Measurements from ENCODE around the gene HS3ST2.

The HS3ST2 gene

GRCh38 chr16:22784690-22785214 lies 29.2 kb upstream of the HS3ST2 start:
- TF ChIP-seq TAF1 (IDR thresholded peaks at IDR 0.05; ENCODE audit: borderline replicate concordance, insufficient read depth, low read length) (no peak), POLR2AphosphoS5 (IDR thresholded peaks at IDR 0.05; ENCODE audit: low read depth, low read length) (no peak), FOXP2 (optimal IDR thresholded peaks at IDR 0.05; ENCODE audit: borderline replicate concordance, extremely low read depth, extremely low read length, insufficient read depth) (no peak), SIN3A (IDR thresholded peaks at IDR 0.05; ENCODE audit: borderline replicate concordance, insufficient read depth, low read length) (no peak), REST (IDR thresholded peaks at IDR 0.05; ENCODE audit: insufficient read depth in 1 of 2, low read depth in 2 of 2, low read length in 2 of 2) (no peak)

- TF ChIP-seq REST (IDR thresholded peaks at IDR 0.05; ENCODE audit: insufficient read depth in 1 of 2, low read depth in 2 of 2, low read length in 2 of 2) (no peak), POLR2AphosphoS5 (IDR thresholded peaks at IDR 0.05; ENCODE audit: low read depth, low read length) (no peak), SIN3A (IDR thresholded peaks at IDR 0.05; ENCODE audit: borderline replicate concordance, insufficient read depth, low read length) (no peak), TAF1 (IDR thresholded peaks at IDR 0.05; ENCODE audit: borderline replicate concordance, insufficient read depth, low read length) (no peak), FOXP2 (optimal IDR thresholded peaks at IDR 0.05; ENCODE audit: borderline replicate concordance, extremely low read depth, extremely low read length, insufficient read depth) (no peak)
Measured at GRCh38 chr16:22785552-22785951, 28.4 kb upstream of the HS3ST2 start.

- TF ChIP-seq TAF1 (IDR thresholded peaks at IDR 0.05; ENCODE audit: borderline replicate concordance, insufficient read depth, low read length): no peak
- TF ChIP-seq REST (IDR thresholded peaks at IDR 0.05; ENCODE audit: insufficient read depth in 1 of 2, low read depth in 2 of 2, low read length in 2 of 2): no peak
- no peak for TF ChIP-seq POLR2AphosphoS5 (IDR thresholded peaks at IDR 0.05; ENCODE audit: low read depth, low read length)
- no peak for TF ChIP-seq SIN3A (IDR thresholded peaks at IDR 0.05; ENCODE audit: borderline replicate concordance, insufficient read depth, low read length)
- no peak for TF ChIP-seq FOXP2 (optimal IDR thresholded peaks at IDR 0.05; ENCODE audit: borderline replicate concordance, extremely low read depth, extremely low read length, insufficient read depth)
Measured at GRCh38 chr16:22786284-22786683, 27.7 kb upstream of the HS3ST2 start.

- TF ChIP-seq POLR2AphosphoS5 (IDR thresholded peaks at IDR 0.05; ENCODE audit: low read depth, low read length) (no peak), SIN3A (IDR thresholded peaks at IDR 0.05; ENCODE audit: borderline replicate concordance, insufficient read depth, low read length) (no peak), REST (IDR thresholded peaks at IDR 0.05; ENCODE audit: insufficient read depth in 1 of 2, low read depth in 2 of 2, low read length in 2 of 2) (no peak), TAF1 (IDR thresholded peaks at IDR 0.05; ENCODE audit: borderline replicate concordance, insufficient read depth, low read length) (no peak), FOXP2 (optimal IDR thresholded peaks at IDR 0.05; ENCODE audit: borderline replicate concordance, extremely low read depth, extremely low read length, insufficient read depth) (no peak)
Measured at GRCh38 chr16:22786691-22787090, 27.3 kb upstream of the HS3ST2 start.
